Esophagus muscularis mucosa (tissue), 4 donors: ENCODE data around the gene HSD17B1.

Experiments
- EP300 ChIP-seq: sonication (generic); formaldehyde crosslinking; IDR thresholded peaks from one replicate; pipeline ENCODE4 v1.6.1; 2017; ENCODE audit warnings: antibody characterized with exemption
- POLR2A ChIP-seq: fragments of 450-650 bp; IDR thresholded peaks from one replicate; pipeline ENCODE4 v1.6.1; 2017; ENCODE audit warnings: antibody characterized with exemption, moderate library complexity, mild to moderate bottlenecking, low read depth
- POLR2AphosphoS5 ChIP-seq, 2 donors: sonication (generic); formaldehyde crosslinking; IDR thresholded peaks; one replicate each; pipeline ENCODE4 v1.6.1; 2017; ENCODE audit warnings: antibody characterized with exemption in 2 of 2
- TF ChIP-seq, protein P1 (sequence below), 3 experiments: fragments of 200-600 bp in 2 of 3; fragments of 450-650 bp in 1 of 3; sonication (generic) in 2 of 3; IDR thresholded peaks; one replicate each; pipeline ENCODE4 v1.5.1; 2017 to 2019; ENCODE audit warnings: antibody characterized with exemption in 3 of 3, mild to moderate bottlenecking in 2 of 3, moderate library complexity in 1 of 3

DNA sequence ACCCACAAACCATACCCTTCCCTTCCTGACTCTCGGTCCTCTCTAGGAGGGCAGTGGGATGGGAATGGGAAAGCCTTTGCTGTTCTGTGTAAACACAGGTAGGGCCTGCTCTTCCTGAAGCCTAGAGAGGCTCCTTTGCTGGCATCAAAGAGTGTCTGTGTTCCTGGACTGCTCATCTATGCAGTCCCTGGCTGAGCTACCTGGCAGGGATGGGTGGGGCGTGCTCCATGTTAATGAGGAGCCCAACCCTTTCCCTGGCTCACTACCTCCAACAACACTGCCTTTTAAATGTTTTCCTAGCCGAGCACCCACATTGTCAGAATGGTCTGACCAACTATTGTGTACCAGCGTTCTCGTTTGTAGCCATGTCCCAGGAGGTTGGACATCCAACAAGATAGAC, 43.3 kb upstream of the HSD17B1 start:
- TF ChIP-seq, protein P1, sequence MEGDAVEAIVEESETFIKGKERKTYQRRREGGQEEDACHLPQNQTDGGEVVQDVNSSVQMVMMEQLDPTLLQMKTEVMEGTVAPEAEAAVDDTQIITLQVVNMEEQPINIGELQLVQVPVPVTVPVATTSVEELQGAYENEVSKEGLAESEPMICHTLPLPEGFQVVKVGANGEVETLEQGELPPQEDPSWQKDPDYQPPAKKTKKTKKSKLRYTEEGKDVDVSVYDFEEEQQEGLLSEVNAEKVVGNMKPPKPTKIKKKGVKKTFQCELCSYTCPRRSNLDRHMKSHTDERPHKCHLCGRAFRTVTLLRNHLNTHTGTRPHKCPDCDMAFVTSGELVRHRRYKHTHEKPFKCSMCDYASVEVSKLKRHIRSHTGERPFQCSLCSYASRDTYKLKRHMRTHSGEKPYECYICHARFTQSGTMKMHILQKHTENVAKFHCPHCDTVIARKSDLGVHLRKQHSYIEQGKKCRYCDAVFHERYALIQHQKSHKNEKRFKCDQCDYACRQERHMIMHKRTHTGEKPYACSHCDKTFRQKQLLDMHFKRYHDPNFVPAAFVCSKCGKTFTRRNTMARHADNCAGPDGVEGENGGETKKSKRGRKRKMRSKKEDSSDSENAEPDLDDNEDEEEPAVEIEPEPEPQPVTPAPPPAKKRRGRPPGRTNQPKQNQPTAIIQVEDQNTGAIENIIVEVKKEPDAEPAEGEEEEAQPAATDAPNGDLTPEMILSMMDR (IDR thresholded peaks at IDR 0.05): no peak
- no peak for TF ChIP-seq POLR2A
- TF ChIP-seq EP300: no peak
- no peak for TF ChIP-seq POLR2AphosphoS5 (IDR thresholded peaks at IDR 0.05)
